Astrocyte of the spinal cord (primary cell): Measurements from ENCODE around the gene TENM4.
"Not testable (repeated sequence)": the region's sequence is repeated elsewhere in the genome, so short reads cannot be mapped to it uniquely, and the experiment has no call there.

ENCODE experiments used
- DNase-seq: peaks from one replicate; pipeline ENCODE4 v3.0.0; 2011; ENCODE audit warnings: low read depth, low spot score
- H3K4me3 ChIP-seq: 2 replicates; pipeline ENCODE4 v1.5.1; 2011; ENCODE audit warnings: low read depth, mild to moderate bottlenecking, low read length, moderate library complexity
- CTCF ChIP-seq: IDR thresholded peaks from 2 replicates; pipeline ENCODE4 v1.5.1; 2012; ENCODE audit warnings: low read depth, mild to moderate bottlenecking, low read length, inconsistent platforms
- in situ Hi-C: cut with HindIII; loops from 2 replicates; pipeline ENCODE4 v1.10.0; 2017; ENCODE audit warnings: low sequenced_read_pairs

The TENM4 gene

DNA sequence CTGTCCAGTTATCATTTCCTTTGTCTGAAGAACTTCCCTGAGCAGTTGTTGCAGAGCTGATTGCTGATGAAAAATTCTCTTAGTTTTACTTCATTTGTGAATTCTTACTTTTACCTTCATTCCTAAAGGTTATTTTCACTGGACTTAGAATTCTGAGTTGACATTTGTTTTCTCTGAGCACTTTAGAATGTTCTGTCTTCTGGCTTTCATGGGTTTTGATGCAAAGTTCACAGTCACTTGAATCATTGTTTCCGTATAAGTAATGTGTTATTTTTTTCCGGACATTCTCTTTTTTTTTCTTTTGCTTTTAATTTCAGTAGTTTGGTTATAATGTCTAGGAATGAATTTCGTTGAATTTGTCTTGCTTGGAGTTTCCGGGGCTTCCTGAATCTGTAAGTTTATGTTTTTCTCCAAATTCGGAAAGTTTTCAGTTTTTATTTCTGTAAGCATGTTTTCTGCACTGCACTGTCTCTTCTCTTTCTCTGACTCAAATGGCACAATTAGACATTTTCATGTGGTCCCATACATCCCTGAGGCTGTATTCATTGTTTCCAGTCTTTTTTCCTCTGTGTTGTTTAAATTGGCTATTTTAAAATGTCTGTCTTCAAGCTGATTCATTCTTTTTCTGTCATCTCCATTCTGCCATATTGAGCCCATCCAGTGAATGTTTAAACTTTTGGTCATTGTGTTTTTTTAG lies 797.7 kb downstream of the TENM4 start:
- in situ Hi-C loops: no loop called here
- TF ChIP-seq CTCF: no peak
- no peak overlapping the region for H3K4me3 ChIP-seq
- no peak for DNase-seq

GRCh38 chr11:78641541-78641940 lies 799.3 kb downstream of the TENM4 start:
- in situ Hi-C loops: no loop called here
- TF ChIP-seq CTCF: no peak
- no peak overlapping the region for H3K4me3 ChIP-seq
- no peak for DNase-seq

DNA sequence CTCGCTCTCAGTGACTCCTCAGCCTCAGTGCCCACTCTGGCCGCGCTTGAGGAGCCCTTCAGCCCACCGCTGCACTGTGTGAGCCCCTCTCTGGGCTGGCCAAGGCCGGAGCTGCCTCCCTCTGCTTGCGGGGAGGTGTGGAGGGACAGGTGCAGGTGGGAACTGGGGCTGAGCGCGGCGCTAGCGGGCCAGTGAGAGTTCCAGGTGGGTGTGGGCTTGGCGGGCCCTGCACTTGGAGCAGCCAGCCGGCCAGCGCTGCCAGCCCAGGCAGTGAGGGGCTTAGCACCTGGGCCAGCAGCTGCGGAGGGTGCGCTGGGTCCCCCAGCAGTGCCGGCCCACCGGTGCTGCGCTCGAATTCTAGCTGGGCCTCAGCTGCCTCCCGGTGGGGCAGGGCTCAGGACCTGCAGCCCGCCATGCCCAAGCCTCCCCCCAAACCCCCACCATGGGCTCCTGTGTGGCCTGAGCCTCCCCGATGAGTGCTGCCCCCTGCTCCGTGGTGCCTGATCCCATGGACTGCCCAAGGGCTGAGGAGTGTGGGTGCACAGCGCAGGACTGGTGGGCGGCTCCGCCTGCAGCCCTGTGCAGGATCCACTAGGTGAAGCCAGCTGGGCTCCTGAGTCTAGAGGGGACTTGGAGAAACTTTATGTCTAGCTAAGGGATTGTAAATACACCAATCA lies 802.0 kb downstream of the TENM4 start:
- no peak overlapping the region for H3K4me3 ChIP-seq

GRCh38 chr11:78637527-78637926 lies 803.3 kb downstream of the TENM4 start:
- DNase-seq, H3K4me3 ChIP-seq, in situ Hi-C loops: not testable (repeated sequence)

More for the DNA sequence above, 802.0 kb downstream of the TENM4 start:
- DNase-seq: no peak
- no peak for TF ChIP-seq CTCF
- in situ Hi-C loops: no loop called here

DNA sequence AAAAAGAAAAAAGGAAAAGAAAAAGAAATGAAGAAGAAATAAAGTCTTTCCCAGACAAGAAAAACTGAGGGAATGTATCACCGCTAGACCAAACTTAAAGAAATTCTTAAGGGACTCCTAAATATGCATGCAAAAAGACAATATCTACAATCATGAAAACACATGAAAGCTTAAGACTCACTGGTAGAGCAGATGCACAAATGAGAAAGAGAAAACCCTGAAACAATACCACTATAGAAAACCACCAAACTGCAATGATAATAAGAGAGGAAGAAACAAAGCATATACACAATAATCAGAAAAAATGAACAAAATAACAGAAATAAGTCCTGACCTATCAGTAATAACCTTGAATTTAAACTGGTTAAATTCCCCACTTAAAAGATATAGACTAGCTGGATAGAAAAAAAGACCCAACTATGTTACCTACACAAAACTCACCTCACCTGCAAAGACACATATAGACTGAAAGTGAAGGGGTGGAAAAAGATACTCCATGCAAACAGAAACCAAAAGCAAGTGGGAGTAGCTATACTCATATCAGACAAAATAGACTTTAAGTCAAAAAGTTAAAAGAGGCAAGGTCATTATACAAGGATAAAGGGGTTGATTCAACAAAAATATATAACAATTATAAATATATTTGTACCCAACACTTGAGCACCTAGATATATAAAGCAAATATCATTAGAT lies 804.9 kb downstream of the TENM4 start:
- in situ Hi-C loops: no loop called here
- no peak overlapping the region for H3K4me3 ChIP-seq
- TF ChIP-seq CTCF: no peak
- DNase-seq: no peak

GRCh38 chr11:78633516-78634310 lies 807.1 kb downstream of the TENM4 start:
- DNase-seq: no peak
- in situ Hi-C loops: no loop called here
- TF ChIP-seq CTCF: no peak
- no peak overlapping the region for H3K4me3 ChIP-seq
